ENCODE results near the gene GPATCH11.
A peak's percentile ranks its signal among the peaks of the same experiment; 100 is the strongest.

Gene GPATCH11

GRCh38 chr2:37080266-37080665, 4.1 kb upstream of the GPATCH11 start:
- H3K27ac ChIP-seq (ENCODE audit: low read depth, low read length) = no peak overlapping the region
- peaks cover 18% of the 10 kb centered on the region for H3K36me3 ChIP-seq (ENCODE audit: insufficient read depth, low read length)
- peaks cover 24% of the 10 kb centered on the region for H3K79me2 ChIP-seq (ENCODE audit: control insufficient read depth, insufficient read depth, low read length, unreplicated experiment)
- no peak overlapping the region for H3K4me3 ChIP-seq (ENCODE audit: low read depth, low read length)
- no peak overlapping the region for H2AFZ ChIP-seq (ENCODE audit: low read length, unreplicated experiment)
- peaks cover 16% of the 10 kb centered on the region for H3K4me1 ChIP-seq (ENCODE audit: control insufficient read depth, insufficient read depth, low read length, unreplicated experiment)
- no peaks in the 10 kb centered on the region for H3K27me3 ChIP-seq (ENCODE audit: insufficient read depth, low read length)

DNA sequence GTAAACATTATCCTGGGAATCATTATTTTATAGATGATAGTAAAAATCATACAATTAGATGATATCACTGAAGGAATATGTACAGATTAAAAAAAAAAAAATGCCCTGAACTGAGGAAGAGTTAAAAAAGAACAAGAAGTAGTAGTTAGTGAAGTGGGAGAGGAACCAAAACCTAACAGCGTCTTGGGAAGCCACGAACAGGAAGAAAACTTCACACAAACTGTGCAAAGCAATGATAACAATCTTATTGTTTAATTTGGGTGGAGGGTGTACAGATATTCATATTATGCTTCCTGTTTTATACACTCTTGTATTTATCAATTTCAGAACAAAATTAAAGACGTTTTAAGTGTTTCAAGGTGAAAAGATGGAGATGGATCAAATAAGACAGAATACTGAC, 3.6 kb upstream of the GPATCH11 start:
- peaks cover 24% of the 10 kb centered on the region for H3K79me2 ChIP-seq (ENCODE audit: control insufficient read depth, insufficient read depth, low read length, unreplicated experiment)
- no peak overlapping the region for H3K4me3 ChIP-seq (ENCODE audit: low read depth, low read length)
- no peak overlapping the region for H2AFZ ChIP-seq (ENCODE audit: low read length, unreplicated experiment)
- no peak overlapping the region for H3K27ac ChIP-seq (ENCODE audit: low read depth, low read length)
- H3K27me3 ChIP-seq (ENCODE audit: insufficient read depth, low read length) = no peaks in the 10 kb centered on the region
- H3K4me1 ChIP-seq (ENCODE audit: control insufficient read depth, insufficient read depth, low read length, unreplicated experiment) = peaks cover 20% of the 10 kb centered on the region
- H3K36me3 ChIP-seq (ENCODE audit: insufficient read depth, low read length) = peaks cover 16% of the 10 kb centered on the region

DNA sequence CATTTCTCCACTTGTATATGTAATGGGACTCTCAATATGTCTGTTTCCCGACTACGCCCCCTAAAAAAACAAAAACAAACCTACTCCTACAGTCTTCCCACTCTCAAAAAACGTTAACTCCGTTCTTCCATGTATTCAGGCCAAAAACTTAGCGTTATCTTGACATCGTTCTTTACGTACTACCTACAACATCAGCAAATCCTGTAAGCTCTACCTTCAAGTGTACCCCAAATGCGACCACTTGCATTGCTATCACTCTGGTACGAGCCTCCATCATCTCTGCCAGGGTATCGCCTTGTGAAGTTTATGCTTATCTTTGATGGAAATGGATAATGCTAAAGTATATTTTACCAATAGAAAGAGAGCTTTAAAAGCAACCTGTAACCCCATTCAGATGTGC, 479 bp downstream of the GPATCH11 start:
- Histone ChIP-seq H3K27me3 (ENCODE audit: insufficient read depth, low read length) (no peaks in the 10 kb centered on the region), H3K4me3 (ENCODE audit: low read depth, low read length) (peak overlapping the region; percentile 95), H3K79me2 (ENCODE audit: control insufficient read depth, insufficient read depth, low read length, unreplicated experiment) (peaks cover 24% of the 10 kb centered on the region), H2AFZ (ENCODE audit: low read length, unreplicated experiment) (peak overlapping the region; percentile 89), H3K27ac (ENCODE audit: low read depth, low read length) (peak overlapping the region; percentile 5; the same call in 1 of the 2 replicates), H3K36me3 (ENCODE audit: insufficient read depth, low read length) (peaks cover 23% of the 10 kb centered on the region; the same call in 1 of the 2 replicates), H3K4me1 (ENCODE audit: control insufficient read depth, insufficient read depth, low read length, unreplicated experiment) (peaks cover 25% of the 10 kb centered on the region)

DNA sequence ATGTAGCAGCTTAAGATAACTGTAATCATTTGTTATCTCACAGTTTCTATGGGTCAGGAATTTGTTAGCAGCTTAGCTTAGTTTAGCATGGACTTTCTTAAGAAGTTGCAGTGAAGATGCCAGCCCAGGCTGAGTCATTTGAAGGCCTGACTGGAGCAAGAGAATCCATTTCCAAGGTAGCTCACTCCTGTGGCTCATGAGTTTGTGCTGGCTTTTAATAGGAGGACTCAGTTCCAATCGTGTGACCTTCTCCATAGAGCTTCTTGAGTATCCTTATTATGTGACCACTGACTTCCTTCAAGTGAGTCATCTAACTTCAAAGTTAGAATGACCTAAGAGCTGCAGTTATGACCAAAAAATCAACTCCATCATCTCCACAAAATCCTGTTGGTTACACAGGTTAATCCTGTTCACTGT, 1.4 kb downstream of the GPATCH11 start:
- H3K27me3 ChIP-seq (ENCODE audit: insufficient read depth, low read length) = no peaks in the 10 kb centered on the region
- H2AFZ ChIP-seq (ENCODE audit: low read length, unreplicated experiment) = no peak overlapping the region
- H3K4me3 ChIP-seq (ENCODE audit: low read depth, low read length) = peak overlapping the region; percentile 95
- H3K27ac ChIP-seq (ENCODE audit: low read depth, low read length) = no peak overlapping the region
- H3K79me2 ChIP-seq (ENCODE audit: control insufficient read depth, insufficient read depth, low read length, unreplicated experiment) = peaks cover 22% of the 10 kb centered on the region
- H3K36me3 ChIP-seq (ENCODE audit: insufficient read depth, low read length) = peaks cover 19% of the 10 kb centered on the region
- H3K4me1 ChIP-seq (ENCODE audit: control insufficient read depth, insufficient read depth, low read length, unreplicated experiment) = peaks cover 20% of the 10 kb centered on the region

- Histone ChIP-seq H3K4me1 (ENCODE audit: control insufficient read depth, insufficient read depth, low read length, unreplicated experiment) (peaks cover 11% of the 10 kb centered on the region), H3K4me3 (ENCODE audit: low read depth, low read length) (no peak overlapping the region), H2AFZ (ENCODE audit: low read length, unreplicated experiment) (no peak overlapping the region), H3K36me3 (ENCODE audit: insufficient read depth, low read length) (peaks cover 20% of the 10 kb centered on the region), H3K27ac (ENCODE audit: low read depth, low read length) (no peak overlapping the region), H3K79me2 (ENCODE audit: control insufficient read depth, insufficient read depth, low read length, unreplicated experiment) (no peaks in the 10 kb centered on the region), H3K27me3 (ENCODE audit: insufficient read depth, low read length) (no peaks in the 10 kb centered on the region)
Observed at GRCh38 chr2:37090019-37090477, 5.7 kb downstream of the GPATCH11 start.

GRCh38 chr2:37091873-37092272, 7.6 kb downstream of the GPATCH11 start:
- no peaks in the 10 kb centered on the region for H3K4me1 ChIP-seq (ENCODE audit: control insufficient read depth, insufficient read depth, low read length, unreplicated experiment)

GRCh38 chr2:37096568-37096967, 12.2 kb downstream of the GPATCH11 start:
- Histone ChIP-seq H3K36me3 (ENCODE audit: insufficient read depth, low read length) (peaks cover 40% of the 10 kb centered on the region), H2AFZ (ENCODE audit: low read length, unreplicated experiment) (no peak overlapping the region), H3K27me3 (ENCODE audit: insufficient read depth, low read length) (no peaks in the 10 kb centered on the region), H3K4me1 (ENCODE audit: control insufficient read depth, insufficient read depth, low read length, unreplicated experiment) (no peaks in the 10 kb centered on the region), H3K27ac (ENCODE audit: low read depth, low read length) (no peak overlapping the region), H3K79me2 (ENCODE audit: control insufficient read depth, insufficient read depth, low read length, unreplicated experiment) (no peaks in the 10 kb centered on the region), H3K4me3 (ENCODE audit: low read depth, low read length) (no peak overlapping the region)

More at GRCh38 chr2:37091873-37092272, 7.6 kb downstream of the GPATCH11 start:
- peaks cover 24% of the 10 kb centered on the region for H3K36me3 ChIP-seq (ENCODE audit: insufficient read depth, low read length)
- H3K4me3 ChIP-seq (ENCODE audit: low read depth, low read length) = no peak overlapping the region
- no peak overlapping the region for H2AFZ ChIP-seq (ENCODE audit: low read length, unreplicated experiment)
- H3K27ac ChIP-seq (ENCODE audit: low read depth, low read length) = no peak overlapping the region
- no peaks in the 10 kb centered on the region for H3K79me2 ChIP-seq (ENCODE audit: control insufficient read depth, insufficient read depth, low read length, unreplicated experiment)
- no peaks in the 10 kb centered on the region for H3K27me3 ChIP-seq (ENCODE audit: insufficient read depth, low read length)

DNA sequence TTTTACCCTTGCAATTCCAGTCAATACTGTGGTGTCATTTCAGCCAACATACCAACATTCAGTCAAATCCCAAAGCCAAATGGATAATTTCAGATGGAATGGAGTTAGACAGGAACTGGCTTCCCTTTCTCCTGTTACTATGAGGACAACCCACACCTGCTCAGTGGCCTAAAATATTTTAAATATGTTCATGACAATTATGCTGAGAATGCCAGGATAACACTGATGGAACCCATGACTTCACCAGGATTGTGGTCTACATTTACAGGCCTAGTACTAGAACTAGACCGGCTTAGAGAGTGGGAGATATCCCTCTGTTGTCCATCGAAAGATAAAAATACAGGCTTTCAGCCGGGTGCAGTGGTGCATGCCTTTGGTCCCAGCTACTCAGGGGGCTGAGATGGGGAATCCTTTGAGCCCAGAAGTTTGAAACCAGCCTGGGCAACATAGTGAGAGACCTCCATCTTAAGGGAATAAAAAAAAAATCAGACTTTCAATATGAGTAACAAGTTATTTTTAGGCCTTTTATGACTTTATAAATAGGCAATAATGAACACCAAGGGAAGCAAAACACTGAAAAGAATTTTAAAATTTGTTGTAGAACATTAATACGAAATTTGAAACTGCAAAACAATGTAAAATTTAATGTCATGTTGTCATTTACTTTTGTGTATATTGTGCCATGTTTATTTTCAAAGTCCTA, 14.2 kb downstream of the GPATCH11 start:
- Histone ChIP-seq H3K27me3 (ENCODE audit: insufficient read depth, low read length) (no peaks in the 10 kb centered on the region), H3K27ac (ENCODE audit: low read depth, low read length) (no peak overlapping the region), H2AFZ (ENCODE audit: low read length, unreplicated experiment) (no peak overlapping the region), H3K36me3 (ENCODE audit: insufficient read depth, low read length) (peaks cover 48% of the 10 kb centered on the region), H3K79me2 (ENCODE audit: control insufficient read depth, insufficient read depth, low read length, unreplicated experiment) (no peaks in the 10 kb centered on the region), H3K4me3 (ENCODE audit: low read depth, low read length) (no peak overlapping the region), H3K4me1 (ENCODE audit: control insufficient read depth, insufficient read depth, low read length, unreplicated experiment) (peaks cover 4% of the 10 kb centered on the region)

DNA sequence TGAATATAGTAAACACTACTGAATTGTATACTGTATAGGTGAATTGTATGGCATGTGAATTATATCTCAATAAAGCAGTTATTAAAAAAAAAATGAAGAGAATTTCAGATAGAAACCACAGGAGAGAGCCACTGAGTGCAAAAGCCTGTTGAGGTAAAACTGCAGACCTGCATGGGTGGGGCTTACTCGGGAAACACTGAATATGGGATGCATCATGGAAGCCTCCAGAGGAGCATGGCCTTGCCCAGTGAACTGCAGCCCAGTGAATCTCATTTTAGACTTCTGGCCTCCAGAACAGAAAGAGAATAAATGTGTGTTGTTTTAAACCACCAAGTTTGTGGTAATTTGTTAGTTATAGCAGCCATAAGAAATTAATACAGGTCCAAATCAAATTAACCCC, 15.7 kb downstream of the GPATCH11 start:
- Histone ChIP-seq H3K4me1 (ENCODE audit: control insufficient read depth, insufficient read depth, low read length, unreplicated experiment) (peaks cover 15% of the 10 kb centered on the region), H3K79me2 (ENCODE audit: control insufficient read depth, insufficient read depth, low read length, unreplicated experiment) (no peaks in the 10 kb centered on the region), H3K4me3 (ENCODE audit: low read depth, low read length) (no peak overlapping the region), H3K27ac (ENCODE audit: low read depth, low read length) (no peak overlapping the region), H3K27me3 (ENCODE audit: insufficient read depth, low read length) (no peaks in the 10 kb centered on the region), H3K36me3 (ENCODE audit: insufficient read depth, low read length) (peaks cover 43% of the 10 kb centered on the region), H2AFZ (ENCODE audit: low read length, unreplicated experiment) (no peak overlapping the region)

DNA sequence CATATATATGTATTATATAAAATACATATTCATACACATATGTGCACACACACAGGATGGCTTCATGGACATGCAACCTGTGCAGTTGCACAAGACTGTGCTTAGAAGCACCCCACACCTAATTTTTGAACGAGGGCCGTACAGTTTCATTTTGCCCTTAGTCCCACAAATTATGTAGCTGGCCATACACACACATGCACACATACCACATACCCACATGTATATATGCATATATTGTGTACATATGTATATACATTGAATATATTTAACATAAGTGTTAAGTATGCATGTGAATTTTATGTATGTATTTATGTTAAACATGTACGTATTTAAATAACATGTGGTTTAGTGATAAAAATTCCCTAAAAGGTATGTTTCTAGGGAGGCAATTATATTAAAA, 18.3 kb downstream of the GPATCH11 start:
- Histone ChIP-seq H2AFZ (ENCODE audit: low read length, unreplicated experiment) (no peak overlapping the region), H3K79me2 (ENCODE audit: control insufficient read depth, insufficient read depth, low read length, unreplicated experiment) (no peaks in the 10 kb centered on the region), H3K4me3 (ENCODE audit: low read depth, low read length) (no peak overlapping the region)

DNA sequence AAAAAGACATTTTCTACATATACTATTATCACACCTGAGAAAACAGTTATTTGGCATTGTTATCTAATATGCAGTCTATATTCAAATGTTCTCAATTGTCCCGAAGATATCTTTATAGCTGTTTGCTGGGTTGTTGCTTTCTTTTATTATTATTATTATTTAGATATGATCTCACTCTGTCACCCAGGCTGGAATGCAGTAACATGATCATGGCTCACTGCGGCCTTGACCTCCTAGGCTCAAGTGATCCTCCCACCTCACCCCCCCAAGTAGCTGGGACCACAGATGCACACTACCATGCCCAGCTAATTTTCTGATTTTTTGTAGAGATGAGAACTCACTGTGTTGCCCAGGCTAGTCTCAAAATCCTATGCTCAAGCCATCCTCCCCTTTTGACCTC, 19.9 kb downstream of the GPATCH11 start:
- no peak overlapping the region for H2AFZ ChIP-seq (ENCODE audit: low read length, unreplicated experiment)
- H3K4me1 ChIP-seq (ENCODE audit: control insufficient read depth, insufficient read depth, low read length, unreplicated experiment) = peaks cover 15% of the 10 kb centered on the region
- H3K36me3 ChIP-seq (ENCODE audit: insufficient read depth, low read length) = peaks cover 52% of the 10 kb centered on the region
- H3K27me3 ChIP-seq (ENCODE audit: insufficient read depth, low read length) = no peaks in the 10 kb centered on the region
- no peak overlapping the region for H3K4me3 ChIP-seq (ENCODE audit: low read depth, low read length)
- no peaks in the 10 kb centered on the region for H3K79me2 ChIP-seq (ENCODE audit: control insufficient read depth, insufficient read depth, low read length, unreplicated experiment)
- no peak overlapping the region for H3K27ac ChIP-seq (ENCODE audit: low read depth, low read length)

More for the DNA sequence above, 18.3 kb downstream of the GPATCH11 start:
- Histone ChIP-seq H3K4me1 (ENCODE audit: control insufficient read depth, insufficient read depth, low read length, unreplicated experiment) (peaks cover 15% of the 10 kb centered on the region), H3K27me3 (ENCODE audit: insufficient read depth, low read length) (no peaks in the 10 kb centered on the region), H3K36me3 (ENCODE audit: insufficient read depth, low read length) (peaks cover 54% of the 10 kb centered on the region), H3K27ac (ENCODE audit: low read depth, low read length) (no peak overlapping the region)

Data from ACC112 (cell line).